RWPE1 (cell line): ENCODE results near the gene VSX1.

Experiments
- CTCF ChIA-PET: fragments of 350-600 bp; sonication (Branson Sonifier 250); formaldehyde crosslinking; extraction: SDS; loops from one replicate; lab custom pipeline; 2021; lab: Yijun Ruan, JAX
- POLR2A ChIA-PET: fragments of 400-600 bp; formaldehyde crosslinking; extraction: SDS; loops from one replicate; lab custom pipeline; 2020; ENCODE audit warnings: antibody characterized with exemption; ENCODE audit not compliant: low non-redundant PET; lab: Yijun Ruan, JAX
- DNase-seq: peaks from one replicate; pipeline ENCODE4 v3.0.0; 2012; ENCODE audit warnings: low spot score
- H3K27ac ChIP-seq: fragments of 450-650 bp; 2 replicates; pipeline ENCODE4 v1.5.1; 2017
- CTCF ChIP-seq: fragments of 450-650 bp; conservative IDR thresholded peaks from 2 replicates; pipeline ENCODE4 v1.5.1; 2017; ENCODE audit warnings: low read depth, mild to moderate bottlenecking

The VSX1 gene

GRCh38 chr20:25070821-25071473, 11.0 kb downstream of the VSX1 start:
- ChIA-PET POLR2A (no interaction called here), CTCF (interaction anchor here (0.6 to 1.8 kb wide), 2 partner anchors 77 to 108 kb away, joined by 3 to 6 read pairs; no protein-coding TSS in a partner anchor)
- TF ChIP-seq CTCF: no peak
- no peak overlapping the region for H3K27ac ChIP-seq
- DNase-seq: no peak

GRCh38 chr20:25067102-25067987, 14.6 kb downstream of the VSX1 start:
- no peak overlapping the region for H3K27ac ChIP-seq
- POLR2A ChIA-PET: no interaction called here
- CTCF ChIA-PET: interaction anchor here (4.8 kb wide), 1 partner anchor 73 kb away, joined by 53 read pairs; no protein-coding TSS in a partner anchor
- DNase-seq: no peak
- TF ChIP-seq CTCF: no peak

GRCh38 chr20:25066386-25066785, 15.6 kb downstream of the VSX1 start:
- CTCF ChIA-PET: interaction anchor here (0.7 to 4.8 kb wide), 3 partner anchors 43 to 72 kb away, joined by 4 to 53 read pairs (median 5); no protein-coding TSS in a partner anchor
- POLR2A ChIA-PET: no interaction called here
- no peak for TF ChIP-seq CTCF
- no peak overlapping the region for H3K27ac ChIP-seq
- no peak for DNase-seq

GRCh38 chr20:25065625-25066338, 16.2 kb downstream of the VSX1 start:
- H3K27ac ChIP-seq: no peak overlapping the region
- DNase-seq: peak; percentile 65
- CTCF ChIA-PET: interaction anchor here (0.6 to 4.8 kb wide), 8 partner anchors 25 to 154 kb away, joined by 3 to 53 read pairs (median 4); no protein-coding TSS in a partner anchor
- TF ChIP-seq CTCF: peak; percentile 83
- POLR2A ChIA-PET: no interaction called here

GRCh38 chr20:25065072-25065624, 16.8 kb downstream of the VSX1 start:
- DNase-seq: no peak
- no peak for TF ChIP-seq CTCF
- ChIA-PET CTCF (interaction anchor here (0.6 to 4.8 kb wide), 7 partner anchors 26 to 155 kb away, joined by 3 to 53 read pairs (median 4); no protein-coding TSS in a partner anchor), POLR2A (no interaction called here)
- no peak overlapping the region for H3K27ac ChIP-seq
